SW480 (cell line): Measurements from ENCODE around the gene TCF7.

ENCODE experiments used
- DNase-seq: peaks from one replicate; pipeline ENCODE4 v3.0.0-alpha.2; 2016; ENCODE audit warnings: low spot score

The TCF7 gene

GRCh38 chr5:134131165-134131564 is 16.7 kb downstream of the TCF7 start:
- no peak for DNase-seq

DNA sequence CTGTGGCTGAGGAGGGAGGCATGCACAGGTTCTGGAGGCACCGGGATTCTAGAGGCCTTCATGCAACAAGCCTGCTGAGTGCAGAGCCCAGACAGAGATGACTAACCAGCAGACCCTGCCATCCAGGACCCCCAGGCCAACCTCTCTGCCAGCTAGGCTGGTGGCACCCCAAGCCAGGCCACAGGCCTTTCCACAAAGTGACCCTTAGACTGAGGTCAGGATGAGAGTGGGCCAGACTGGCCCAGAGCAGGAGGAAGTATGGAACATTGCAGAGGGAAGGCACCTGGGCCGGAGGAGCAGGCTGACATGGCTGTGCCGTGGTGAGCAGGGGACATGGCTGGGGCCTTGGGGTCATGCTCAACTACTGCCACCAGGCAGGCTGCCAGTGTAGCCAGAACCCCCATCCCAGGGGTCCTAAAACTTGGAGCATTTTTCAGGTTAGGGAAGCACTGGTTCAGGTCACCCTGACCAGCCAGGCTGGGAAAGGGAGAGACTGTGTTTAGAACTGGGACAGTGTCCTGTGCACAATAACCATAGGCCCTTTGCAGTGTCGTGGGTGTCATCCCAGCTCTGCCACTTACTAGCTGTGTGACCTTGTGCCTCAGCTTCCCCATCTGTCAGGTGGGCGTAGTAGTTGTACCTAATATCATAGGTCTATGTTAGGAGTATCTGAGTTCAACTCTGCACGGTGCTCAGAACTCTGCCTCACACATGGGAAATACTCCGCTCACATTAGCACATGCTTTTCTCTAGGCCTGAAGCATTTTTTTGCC is 17.3 kb downstream of the TCF7 start:
- no peak for DNase-seq

GRCh38 chr5:134132372-134133187 is 18.1 kb downstream of the TCF7 start:
- no peak for DNase-seq

GRCh38 chr5:134133188-134133994 is 18.9 kb downstream of the TCF7 start:
- no peak for DNase-seq

DNA sequence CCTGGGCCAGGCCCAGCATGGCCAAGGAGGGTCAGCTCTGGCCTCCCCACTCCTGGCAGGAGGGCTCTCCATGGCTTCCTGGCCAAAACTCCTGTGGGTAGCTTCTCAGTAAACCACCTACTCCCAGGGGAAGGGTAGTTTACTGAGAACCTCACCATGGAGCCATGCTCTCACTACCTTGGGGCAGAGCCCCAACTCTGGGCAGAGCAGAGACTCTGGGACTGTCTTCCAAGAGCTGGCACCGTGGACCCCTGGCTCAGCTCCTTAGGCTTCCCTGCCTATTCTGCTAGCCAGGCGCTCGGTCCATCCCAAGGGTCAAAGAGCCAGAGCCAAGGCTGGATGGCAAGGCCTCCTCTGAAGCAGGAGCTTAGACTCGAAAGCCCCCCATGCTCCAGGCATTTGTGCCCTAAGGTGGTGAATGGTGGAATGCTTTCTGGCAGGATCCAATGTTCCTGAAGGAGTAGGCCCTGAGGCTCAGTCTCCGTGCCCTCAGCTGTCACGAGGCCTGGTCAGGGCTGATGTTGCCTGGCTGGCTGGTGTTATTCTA is 19.6 kb downstream of the TCF7 start:
- DNase-seq = no peak

DNA sequence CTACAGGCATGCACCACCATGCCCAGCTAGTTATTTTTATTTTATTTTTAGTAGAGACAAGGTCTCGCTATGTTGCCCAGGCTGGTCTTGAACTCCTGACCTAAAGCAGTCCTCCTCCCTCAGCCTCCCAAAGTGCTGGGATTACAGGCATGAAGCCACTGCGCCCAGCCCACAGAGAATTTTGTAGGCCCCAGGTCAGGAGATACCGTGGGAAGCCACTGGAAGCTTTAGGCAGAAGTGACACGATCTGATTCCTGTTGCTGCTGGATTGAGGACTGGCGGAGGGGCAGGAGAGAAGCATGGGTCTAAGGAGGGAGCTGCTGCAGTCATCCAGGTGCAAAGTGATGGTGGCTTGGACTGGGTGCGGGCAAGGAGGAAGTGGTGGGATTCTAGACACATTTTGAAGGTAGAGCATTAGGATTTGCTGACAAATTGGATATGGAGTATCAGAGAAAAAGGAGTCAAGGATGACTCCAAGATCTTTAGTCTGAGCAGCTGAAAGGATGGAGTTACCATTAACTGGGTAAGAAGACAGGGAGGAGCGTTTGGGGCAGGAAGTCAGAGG is 20.7 kb downstream of the TCF7 start:
- DNase-seq = no peak

- no peak for DNase-seq
Measured at GRCh38 chr5:134136221-134136631, 21.7 kb downstream of the TCF7 start.

- no peak for DNase-seq
Measured at GRCh38 chr5:134136771-134137170, 22.3 kb downstream of the TCF7 start.

DNA sequence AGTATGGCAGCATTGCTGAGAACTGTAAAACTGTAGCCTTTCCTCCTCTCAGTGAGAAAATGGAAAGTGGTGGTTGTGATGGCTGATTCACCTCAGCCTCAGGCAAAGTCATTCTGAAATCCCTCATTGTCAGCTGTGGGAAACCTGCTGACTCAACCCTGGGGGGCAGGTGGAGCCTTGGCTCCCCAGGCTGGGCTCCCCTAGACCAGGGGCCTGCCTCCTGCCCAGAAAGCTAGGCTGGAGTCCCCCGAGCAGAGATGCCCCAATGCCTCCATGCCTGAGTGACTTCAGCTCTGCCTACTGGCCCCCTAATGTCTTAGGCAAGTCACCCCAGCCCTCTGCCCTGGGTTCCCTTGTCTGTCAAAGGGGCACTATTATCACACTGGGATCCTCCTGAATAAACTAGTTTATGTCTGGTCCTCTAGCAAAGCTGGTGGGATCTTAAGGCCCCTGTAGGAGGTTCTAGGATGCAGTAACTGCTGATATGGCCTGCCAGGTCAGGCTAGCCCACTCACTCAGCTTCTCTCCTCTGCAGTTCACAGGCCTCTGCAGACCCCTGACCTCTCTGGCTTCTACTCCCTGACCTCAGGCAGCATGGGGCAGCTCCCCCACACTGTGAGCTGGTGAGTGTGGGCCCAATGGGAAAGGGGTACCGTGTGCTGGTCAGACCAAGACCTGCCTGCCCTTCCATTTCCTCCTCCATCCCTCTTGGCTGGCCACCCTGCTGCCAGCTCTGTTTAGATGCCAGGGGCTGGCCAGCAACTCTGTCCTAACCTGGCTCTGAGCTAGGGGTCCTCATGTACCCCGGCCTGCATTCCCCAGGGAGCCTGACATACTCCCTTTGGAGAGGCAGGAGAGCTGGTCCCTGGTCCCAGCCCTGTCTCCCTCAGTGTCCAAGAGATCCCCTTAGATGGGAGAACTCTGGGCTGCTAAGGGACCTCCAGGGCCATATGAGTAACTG is 24.2 kb downstream of the TCF7 start:
- DNase-seq = no peak

DNA sequence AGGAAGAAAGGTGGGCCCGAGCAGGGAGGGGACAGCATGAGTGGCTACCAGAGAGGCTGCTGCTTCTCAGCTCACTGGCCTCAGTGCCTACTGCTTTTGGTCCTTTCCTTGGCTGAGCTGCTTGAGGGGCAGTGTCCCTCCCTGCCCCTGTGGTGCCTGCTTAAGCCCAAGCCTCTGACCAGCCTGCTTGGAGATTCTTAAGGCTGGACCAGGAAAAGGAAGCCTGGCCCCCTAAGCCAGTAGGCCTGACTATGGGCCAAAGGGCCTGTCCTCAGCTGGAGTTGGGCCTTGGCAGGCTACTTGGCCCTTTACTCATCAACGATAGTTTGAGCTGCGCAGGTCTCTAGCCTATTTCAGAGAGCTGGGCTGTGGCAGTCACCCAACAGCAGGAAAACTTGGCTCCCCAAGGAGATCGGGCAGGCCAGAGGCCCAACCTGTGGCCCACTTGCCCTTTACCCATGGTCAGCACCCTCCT is 24.9 kb downstream of the TCF7 start:
- no peak for DNase-seq

GRCh38 chr5:134139891-134140469 is 25.5 kb downstream of the TCF7 start:
- no peak for DNase-seq

- peak; percentile 79 for DNase-seq
Measured at GRCh38 chr5:134140530-134141201, 26.2 kb downstream of the TCF7 start.

DNA sequence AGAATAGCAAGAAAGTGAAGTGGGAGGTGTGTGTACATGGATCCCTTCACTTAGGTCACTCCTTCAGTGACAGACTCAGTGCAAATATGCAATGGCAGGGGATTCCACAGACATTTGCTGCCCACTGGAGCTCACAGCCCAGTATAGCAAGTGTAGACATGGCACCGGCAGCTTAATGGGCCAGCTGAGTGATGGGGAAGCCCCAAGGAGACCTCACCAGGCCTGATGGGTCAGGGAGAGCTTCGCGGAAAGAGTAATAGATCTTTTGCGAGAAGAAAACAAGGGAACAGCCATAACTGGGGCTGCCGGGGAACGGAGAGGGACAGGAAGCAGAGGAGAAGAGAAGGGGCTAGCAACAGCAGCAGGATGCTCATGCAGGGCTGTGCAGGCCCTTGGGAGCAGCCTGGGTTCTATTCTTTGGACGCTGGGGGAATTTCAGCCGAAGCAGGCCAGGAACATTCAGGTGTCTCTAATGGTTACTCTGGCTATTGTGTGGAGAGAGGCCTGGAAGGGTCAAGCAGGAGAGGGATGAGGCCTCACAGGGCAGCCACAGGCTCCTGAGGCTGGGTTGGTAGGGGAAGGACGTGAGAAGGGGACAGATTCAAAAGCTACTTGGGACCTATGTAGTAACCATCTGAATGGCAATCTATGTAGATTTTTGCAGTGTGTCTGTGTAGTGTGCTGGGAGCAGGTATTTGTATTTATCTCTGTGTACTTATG is 27.0 kb downstream of the TCF7 start:
- DNase-seq = no peak

- DNase-seq = no peak
Measured at GRCh38 chr5:134142052-134142451, 27.6 kb downstream of the TCF7 start.

DNA sequence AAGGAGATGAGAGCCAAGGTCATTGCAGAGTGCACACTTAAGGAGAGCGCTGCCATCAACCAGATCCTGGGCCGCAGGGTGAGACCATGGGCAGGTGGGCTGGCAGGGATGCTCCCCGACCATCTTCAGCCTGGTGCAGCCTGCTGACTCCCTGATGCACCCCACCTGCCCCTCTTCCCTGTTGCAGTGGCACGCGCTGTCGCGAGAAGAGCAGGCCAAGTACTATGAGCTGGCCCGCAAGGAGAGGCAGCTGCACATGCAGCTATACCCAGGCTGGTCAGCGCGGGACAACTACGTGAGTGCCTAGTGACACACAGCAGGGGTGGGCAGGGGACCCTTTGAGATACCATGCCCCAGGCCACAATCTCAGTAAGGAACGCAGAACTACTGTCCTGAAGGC is 28.3 kb downstream of the TCF7 start:
- DNase-seq = no peak

GRCh38 chr5:134143431-134143830 is 28.9 kb downstream of the TCF7 start:
- DNase-seq = no peak

DNA sequence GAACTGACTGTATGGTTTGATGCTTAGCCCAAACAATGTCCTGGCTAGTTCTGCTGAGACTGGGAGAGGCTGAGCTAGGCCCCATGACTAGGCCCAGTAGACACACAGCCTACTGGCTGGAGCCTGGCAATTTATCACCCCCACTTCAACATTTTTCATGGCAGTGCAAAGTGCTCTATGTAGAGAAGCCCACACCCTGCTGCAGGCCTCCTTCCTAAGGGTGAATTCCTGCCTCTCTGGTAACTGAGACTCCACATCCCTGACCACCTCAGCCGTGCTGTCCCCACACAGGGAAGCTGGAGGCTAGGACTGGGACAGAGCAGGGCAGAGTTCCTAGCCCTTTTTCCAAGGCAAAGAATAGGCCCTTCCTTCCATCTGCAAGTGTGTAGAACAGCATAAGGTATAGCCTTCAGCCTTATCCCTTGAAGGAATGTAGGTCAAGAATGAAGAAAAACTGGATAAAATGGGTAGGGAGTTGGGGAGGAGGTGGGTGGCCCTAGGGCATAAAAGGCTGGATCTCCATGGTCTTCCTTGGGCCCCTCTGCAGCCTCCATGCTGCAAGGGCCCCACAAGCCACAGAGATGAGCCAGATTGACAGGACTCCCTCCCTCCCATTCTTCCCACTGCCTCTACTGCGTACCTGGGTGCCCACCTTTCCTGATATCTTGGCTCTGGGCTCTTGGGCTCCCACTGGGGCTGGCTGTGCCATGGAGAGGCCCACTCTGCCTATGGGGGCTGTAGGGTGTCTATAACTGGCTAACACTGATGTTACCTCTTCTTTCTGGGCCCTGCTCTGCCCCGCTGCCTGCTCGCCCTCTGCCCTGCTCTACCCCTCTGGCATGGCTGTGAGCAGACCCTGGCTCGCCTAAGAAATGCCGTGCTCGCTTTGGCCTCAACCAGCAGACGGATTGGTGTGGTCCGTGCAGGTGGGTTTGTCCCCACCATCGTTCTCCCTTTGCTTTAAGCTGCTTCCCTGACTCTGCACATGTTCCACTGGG is 29.8 kb downstream of the TCF7 start:
- no peak for DNase-seq
